Cardiac muscle cell (in vitro differentiated cells and primary cell): ENCODE measurements around the gene GABRE. TPM values are rescaled to one million over a fixed set of nuclear protein-coding genes. Genes with fewer than 3 reads are reported as not detected.

Experiments used
- DNase-seq, 2 donors: peaks; one replicate each; pipeline versions ENCODE4 v3.0.0 to v3.0.0-alpha.2; 2010 to 2017; ENCODE audit warnings: low read depth in 1 of 2, low spot score in 1 of 2
- H3K27ac ChIP-seq: fragments of 200-600 bp; sonication (generic); 2 replicates; pipeline ENCODE4 v1.5.1; 2016
- H3K27me3 ChIP-seq: fragments of 200-600 bp; sonication (generic); 2 replicates; pipeline ENCODE4 v1.6.0; 2016; ENCODE audit warnings: control low read depth
- H3K36me3 ChIP-seq: fragments of 200-600 bp; sonication (generic); 2 replicates; pipeline ENCODE4 v1.5.1; 2016; ENCODE audit warnings: control low read depth
- H3K4me1 ChIP-seq: fragments of 200-600 bp; sonication (generic); 2 replicates; pipeline ENCODE4 v1.8.1; 2017; ENCODE audit warnings: low read depth, mild to moderate bottlenecking, mixed run types
- H3K4me3 ChIP-seq: fragments of 200-600 bp; sonication (generic); 2 replicates; pipeline ENCODE4 v1.5.1; 2016; ENCODE audit warnings: mild to moderate bottlenecking
- H3K9me3 ChIP-seq: fragments of 200-600 bp; sonication (generic); 2 replicates; pipeline ENCODE4 v1.5.1; 2017; ENCODE audit warnings: low read depth, mild to moderate bottlenecking, control low read depth
- polyA plus RNA-seq: library from polyadenylated mRNA; unstranded; fragments of >200 nt; fragmentation: Nextera tagmentation; extraction: Ambion mirVana; gene quantifications from 2 replicates; pipeline ENCODE4 v1.2.1, GENCODE V29; 2016
- total RNA-seq: library from RNA; depleted of rRNA; stranded (reverse); fragments of >200 nt; gene quantifications from 2 replicates; pipeline ENCODE4 v1.2.3, GENCODE V29; 2016
- TF ChIP-seq, protein P1 (sequence below): IDR thresholded peaks from 2 replicates; pipeline ENCODE4 v1.5.1; 2012; ENCODE audit warnings: low read depth, mild to moderate bottlenecking, low read length

Gene GABRE
- total and polyA plus RNA-seq, 2 experiments from 2014 or later: 0.60 to 2.5 TPM

- TF ChIP-seq, protein P1, sequence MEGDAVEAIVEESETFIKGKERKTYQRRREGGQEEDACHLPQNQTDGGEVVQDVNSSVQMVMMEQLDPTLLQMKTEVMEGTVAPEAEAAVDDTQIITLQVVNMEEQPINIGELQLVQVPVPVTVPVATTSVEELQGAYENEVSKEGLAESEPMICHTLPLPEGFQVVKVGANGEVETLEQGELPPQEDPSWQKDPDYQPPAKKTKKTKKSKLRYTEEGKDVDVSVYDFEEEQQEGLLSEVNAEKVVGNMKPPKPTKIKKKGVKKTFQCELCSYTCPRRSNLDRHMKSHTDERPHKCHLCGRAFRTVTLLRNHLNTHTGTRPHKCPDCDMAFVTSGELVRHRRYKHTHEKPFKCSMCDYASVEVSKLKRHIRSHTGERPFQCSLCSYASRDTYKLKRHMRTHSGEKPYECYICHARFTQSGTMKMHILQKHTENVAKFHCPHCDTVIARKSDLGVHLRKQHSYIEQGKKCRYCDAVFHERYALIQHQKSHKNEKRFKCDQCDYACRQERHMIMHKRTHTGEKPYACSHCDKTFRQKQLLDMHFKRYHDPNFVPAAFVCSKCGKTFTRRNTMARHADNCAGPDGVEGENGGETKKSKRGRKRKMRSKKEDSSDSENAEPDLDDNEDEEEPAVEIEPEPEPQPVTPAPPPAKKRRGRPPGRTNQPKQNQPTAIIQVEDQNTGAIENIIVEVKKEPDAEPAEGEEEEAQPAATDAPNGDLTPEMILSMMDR: no peak
- H3K27me3 ChIP-seq: no peaks in the 10 kb centered on the region
- no peak for DNase-seq
Observed at GRCh38 chrX:151912221-151912620, 62.3 kb downstream of the GABRE start.

DNA sequence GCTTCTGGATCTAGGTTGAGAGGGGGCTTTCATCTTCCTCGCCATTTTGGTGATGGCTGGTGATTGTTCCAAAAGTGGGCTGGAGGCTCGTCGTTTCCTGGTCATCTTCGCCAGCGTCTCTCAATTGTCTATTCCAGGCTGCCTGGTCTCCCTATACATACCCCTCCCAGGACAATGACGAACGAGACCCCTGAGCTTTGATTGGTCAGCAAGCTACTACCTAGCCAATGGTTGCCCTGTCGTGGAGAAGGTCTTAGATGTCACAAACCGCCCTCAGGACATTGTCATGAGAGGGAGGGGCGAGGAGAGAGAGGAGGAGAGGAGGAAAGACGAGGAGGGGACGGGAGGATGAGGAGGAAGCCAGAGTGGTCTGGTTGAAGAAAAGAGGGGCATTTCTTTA, 69.5 kb downstream of the GABRE start:
- no peak for DNase-seq
- H3K27me3 ChIP-seq: no peaks in the 10 kb centered on the region
- H3K27ac ChIP-seq: no peak overlapping the region
- no peak overlapping the region for H3K4me3 ChIP-seq
- H3K4me1 ChIP-seq: no peaks in the 10 kb centered on the region
- H3K36me3 ChIP-seq: no peaks in the 10 kb centered on the region
- no peaks in the 10 kb centered on the region for H3K9me3 ChIP-seq
- TF ChIP-seq, protein P1: no peak

More at GRCh38 chrX:151912221-151912620, 62.3 kb downstream of the GABRE start:
- H3K4me3 ChIP-seq: no peak overlapping the region
- H3K9me3 ChIP-seq: no peaks in the 10 kb centered on the region
- H3K27ac ChIP-seq: no peak overlapping the region
- H3K36me3 ChIP-seq: no peaks in the 10 kb centered on the region
- H3K4me1 ChIP-seq: no peaks in the 10 kb centered on the region

Other genes starting within 250 kb of the GABRE start
- not detected in 2 replicates for gene CNGA2, start 239.9 kb downstream of the GABRE start, total RNA-seq
- gene CNGA2, start 239.9 kb downstream of the GABRE start, polyA plus RNA-seq: not detected in 2 replicates
- gene MAGEA4, start 61.8 kb downstream of the GABRE start, total RNA-seq: not detected in 2 replicates
- gene MAGEA4, start 61.8 kb downstream of the GABRE start, polyA plus RNA-seq: not detected in 2 replicates
- not detected in 2 replicates for gene MAGEA10, start 163.9 kb upstream of the GABRE start, total RNA-seq
- gene MAGEA10, start 163.9 kb upstream of the GABRE start, polyA plus RNA-seq: not detected in 2 replicates